SU-DHL-6 (cell line): ENCODE measurements around the gene TIMP4.

Source experiments
- H2AFZ ChIP-seq: fragments of 200-600 bp; sonication (generic); 2 replicates; pipeline ENCODE4 v1.6.1; 2014; ENCODE audit warnings: low read depth, mild to moderate bottlenecking, moderate library complexity, mixed read lengths, antibody characterized with exemption, low read length; ENCODE audit not compliant: severe bottlenecking
- H3F3A ChIP-seq: fragments of 200-600 bp; shearing (Covaris generic); 2 replicates; pipeline ENCODE4 v1.6.0; 2016; ENCODE audit warnings: antibody characterized with exemption, mild to moderate bottlenecking; ENCODE audit not compliant: insufficient read depth
- H3K27ac ChIP-seq: fragments of 200-600 bp; sonication (generic); 2 replicates; pipeline ENCODE4 v1.5.1; 2016; ENCODE audit warnings: low read depth, mild to moderate bottlenecking, low read length, moderate library complexity, mixed read lengths
- H3K27me3 ChIP-seq: fragments of 200-600 bp; sonication (generic), shearing (Covaris generic); 2 replicates; pipeline ENCODE4 v1.6.0; 2014; ENCODE audit warnings: mild to moderate bottlenecking, low read length
- H3K36me3 ChIP-seq: fragments of 200-600 bp; sonication (generic); 2 replicates; pipeline ENCODE4 v1.6.1; 2014; ENCODE audit warnings: mild to moderate bottlenecking, low read length, mixed read lengths
- H3K4me2 ChIP-seq: fragments of 300-600, 200-600 bp; shearing (Covaris generic), sonication (generic); 2 replicates; pipeline ENCODE4 v1.6.0; 2014; ENCODE audit warnings: low read length, low read depth, mild to moderate bottlenecking; ENCODE audit not compliant: poor library complexity, severe bottlenecking
- H3K4me3 ChIP-seq: fragments of 200-600 bp; sonication (generic); 2 replicates; pipeline ENCODE4 v1.5.1; 2014; ENCODE audit warnings: antibody characterized with exemption, low read length, mild to moderate bottlenecking, mixed read lengths; ENCODE audit not compliant: insufficient read depth, poor library complexity, severe bottlenecking
- H3K79me2 ChIP-seq: fragments of 200-600 bp; sonication (generic); 2 replicates; pipeline ENCODE4 v1.6.1; 2014; ENCODE audit warnings: mild to moderate bottlenecking, low read length, moderate library complexity; ENCODE audit not compliant: insufficient read depth
- H3K9ac ChIP-seq: fragments of 200-600 bp; sonication (generic); 2 replicates; pipeline ENCODE4 v1.7.0; 2014; ENCODE audit warnings: mild to moderate bottlenecking, low read length
- H3K9me2 ChIP-seq: fragments of 200-600 bp; sonication (generic); replicated peaks from 2 replicates; pipeline ENCODE4 v1.6.1; 2014; ENCODE audit warnings: low read length; ENCODE audit not compliant: insufficient read depth
- H3K9me3 ChIP-seq: fragments of 200-600 bp; sonication (generic); 2 replicates; pipeline ENCODE4 v1.6.1; 2014; ENCODE audit warnings: low read length, mixed read lengths; ENCODE audit not compliant: insufficient read depth
- H4K20me1 ChIP-seq: fragments of 200-600 bp; sonication (generic); 2 replicates; pipeline ENCODE4 v1.6.1; 2014; ENCODE audit warnings: low read depth, mild to moderate bottlenecking, antibody characterized with exemption, low read length, moderate library complexity, mixed read lengths
- EZH2phosphoT487 ChIP-seq: fragments of 200-600 bp; sonication (generic), shearing (Covaris generic); conservative IDR thresholded peaks from 2 replicates; pipeline ENCODE4 v1.6.1; 2018; ENCODE audit warnings: mild to moderate bottlenecking, antibody characterized with exemption, low read length, moderate library complexity, mixed read lengths
- TF ChIP-seq, protein P1 (sequence below): fragments of 200-600 bp; sonication (generic); IDR thresholded peaks from one replicate; pipeline ENCODE4 v1.5.1; 2017; ENCODE audit warnings: antibody characterized with exemption, mild to moderate bottlenecking, low read length, moderate library complexity; ENCODE audit not compliant: insufficient read depth, poor library complexity, severe bottlenecking

The TIMP4 gene

DNA sequence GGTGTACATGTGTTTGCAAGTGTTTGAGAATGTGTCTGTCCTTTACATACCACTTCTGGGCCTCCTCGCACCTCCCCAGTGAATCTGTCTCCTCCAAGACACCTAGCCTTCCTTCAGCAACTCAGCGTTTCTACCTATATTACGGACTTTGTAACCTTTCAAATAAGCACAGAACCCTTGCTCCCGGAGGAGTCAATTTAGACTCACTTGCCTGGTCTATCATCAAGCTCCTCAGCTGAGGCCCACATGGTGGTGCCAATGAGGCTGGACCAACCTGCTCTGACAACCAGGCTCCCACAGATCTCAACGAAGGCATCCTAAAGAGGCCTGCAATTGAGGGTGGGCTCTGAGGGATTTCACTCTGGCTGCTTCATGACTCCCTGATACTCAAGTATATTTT, 32.8 kb upstream of the TIMP4 start:
- Histone ChIP-seq H2AFZ (no peak overlapping the region), H3K79me2 (no peaks in the 10 kb centered on the region), H3K27me3 (no peaks in the 10 kb centered on the region), H3K9ac (no peak overlapping the region), H3K27ac (no peak overlapping the region), H3K9me3 (no peaks in the 10 kb centered on the region), H3K4me2 (no peak overlapping the region), H4K20me1 (no peaks in the 10 kb centered on the region), H3K9me2 (no peaks in the 10 kb centered on the region), H3F3A (no peaks in the 10 kb centered on the region), H3K4me3 (no peak overlapping the region), H3K36me3 (no peaks in the 10 kb centered on the region)
- TF ChIP-seq, protein P1, sequence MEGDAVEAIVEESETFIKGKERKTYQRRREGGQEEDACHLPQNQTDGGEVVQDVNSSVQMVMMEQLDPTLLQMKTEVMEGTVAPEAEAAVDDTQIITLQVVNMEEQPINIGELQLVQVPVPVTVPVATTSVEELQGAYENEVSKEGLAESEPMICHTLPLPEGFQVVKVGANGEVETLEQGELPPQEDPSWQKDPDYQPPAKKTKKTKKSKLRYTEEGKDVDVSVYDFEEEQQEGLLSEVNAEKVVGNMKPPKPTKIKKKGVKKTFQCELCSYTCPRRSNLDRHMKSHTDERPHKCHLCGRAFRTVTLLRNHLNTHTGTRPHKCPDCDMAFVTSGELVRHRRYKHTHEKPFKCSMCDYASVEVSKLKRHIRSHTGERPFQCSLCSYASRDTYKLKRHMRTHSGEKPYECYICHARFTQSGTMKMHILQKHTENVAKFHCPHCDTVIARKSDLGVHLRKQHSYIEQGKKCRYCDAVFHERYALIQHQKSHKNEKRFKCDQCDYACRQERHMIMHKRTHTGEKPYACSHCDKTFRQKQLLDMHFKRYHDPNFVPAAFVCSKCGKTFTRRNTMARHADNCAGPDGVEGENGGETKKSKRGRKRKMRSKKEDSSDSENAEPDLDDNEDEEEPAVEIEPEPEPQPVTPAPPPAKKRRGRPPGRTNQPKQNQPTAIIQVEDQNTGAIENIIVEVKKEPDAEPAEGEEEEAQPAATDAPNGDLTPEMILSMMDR = no peak
- TF ChIP-seq EZH2phosphoT487 = no peak

DNA sequence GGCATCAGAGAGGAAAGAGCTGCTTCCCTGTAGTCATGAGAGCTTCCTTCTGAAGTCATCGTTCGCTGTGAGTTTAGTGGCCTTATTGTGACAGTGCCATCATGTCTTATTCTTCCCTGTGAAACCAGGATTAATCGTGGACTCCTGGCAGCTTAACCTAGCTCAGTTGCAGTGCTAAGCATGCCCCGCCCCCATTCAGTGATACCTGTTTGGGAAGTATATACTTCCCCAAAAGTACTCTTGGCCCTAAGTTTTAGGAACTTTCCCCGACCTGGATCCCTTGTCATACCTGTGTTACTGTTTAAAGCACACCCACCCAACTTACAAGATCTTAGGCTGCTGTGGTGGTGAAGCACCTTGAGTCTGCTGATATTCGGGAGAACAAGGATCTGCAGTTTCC, 32.1 kb upstream of the TIMP4 start:
- H3K9me2 ChIP-seq = no peaks in the 10 kb centered on the region
- H3K9ac ChIP-seq = no peak overlapping the region
- no peaks in the 10 kb centered on the region for H3K79me2 ChIP-seq
- TF ChIP-seq, protein P1 = no peak
- H2AFZ ChIP-seq = no peak overlapping the region
- H3K9me3 ChIP-seq = no peaks in the 10 kb centered on the region
- H3K4me3 ChIP-seq = no peak overlapping the region
- H3K27me3 ChIP-seq = no peaks in the 10 kb centered on the region
- no peak overlapping the region for H3K27ac ChIP-seq
- no peak overlapping the region for H3K4me2 ChIP-seq
- H3F3A ChIP-seq = no peaks in the 10 kb centered on the region
- no peaks in the 10 kb centered on the region for H4K20me1 ChIP-seq
- H3K36me3 ChIP-seq = no peaks in the 10 kb centered on the region

DNA sequence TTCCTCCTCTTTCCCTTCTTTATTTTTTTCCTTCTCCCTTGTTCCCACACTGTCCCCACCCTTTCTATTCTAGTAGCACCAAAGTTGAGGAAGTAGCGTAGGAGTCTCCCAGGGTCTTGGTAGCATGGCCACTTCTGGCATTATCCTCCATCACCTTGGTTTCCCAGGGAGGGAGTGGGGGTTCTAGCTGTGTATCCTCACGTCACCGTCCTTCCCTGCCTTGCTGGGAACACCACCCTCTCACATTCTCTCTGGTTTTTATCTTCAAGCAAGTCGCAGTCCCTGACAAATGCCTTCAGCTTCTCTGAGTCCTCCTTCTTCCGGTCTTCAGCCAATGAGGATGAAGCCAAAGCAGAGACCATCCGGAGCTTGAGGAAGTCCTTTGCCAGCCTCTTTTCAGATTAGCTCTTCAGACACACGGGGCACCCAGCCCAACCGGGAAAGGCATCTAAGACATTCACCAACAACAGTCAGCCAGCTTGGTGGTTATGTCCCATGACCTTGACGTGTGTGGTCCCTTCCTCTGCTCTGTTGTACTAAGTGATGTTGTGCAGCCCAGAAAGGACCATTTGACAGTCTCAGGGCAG, 31.6 kb upstream of the TIMP4 start:
- no peaks in the 10 kb centered on the region for H3K9me3 ChIP-seq
- no peak overlapping the region for H2AFZ ChIP-seq
- H3F3A ChIP-seq = no peaks in the 10 kb centered on the region
- no peaks in the 10 kb centered on the region for H3K27me3 ChIP-seq
- H3K36me3 ChIP-seq = no peaks in the 10 kb centered on the region
- no peak overlapping the region for H3K9ac ChIP-seq
- no peak for TF ChIP-seq EZH2phosphoT487
- TF ChIP-seq, protein P1 = no peak
- H3K4me2 ChIP-seq = no peak overlapping the region
- no peak overlapping the region for H3K4me3 ChIP-seq
- no peaks in the 10 kb centered on the region for H4K20me1 ChIP-seq
- no peak overlapping the region for H3K27ac ChIP-seq
- H3K9me2 ChIP-seq = no peaks in the 10 kb centered on the region
- no peaks in the 10 kb centered on the region for H3K79me2 ChIP-seq
